Ishikawa (cell line): ENCODE measurements around the gene LGALS7B.

Source experiments
- CEBPB ChIP-seq: IDR thresholded peaks from 2 replicates; pipeline ENCODE4 v1.6.1; 2012
- EP300 ChIP-seq: IDR thresholded peaks from 2 replicates; pipeline ENCODE4 v1.6.1; 2012; ENCODE audit warnings: borderline replicate concordance
- FOXM1 ChIP-seq: IDR thresholded peaks from 2 replicates; pipeline ENCODE4 v1.6.1; 2012; ENCODE audit warnings: low read depth, borderline replicate concordance
- MAX ChIP-seq: IDR thresholded peaks from 2 replicates; pipeline ENCODE4 v1.6.1; 2012
- RAD21 ChIP-seq: IDR thresholded peaks from 2 replicates; pipeline ENCODE4 v1.6.1; 2012; ENCODE audit warnings: low read depth
- TAF1 ChIP-seq: IDR thresholded peaks from 2 replicates; pipeline ENCODE4 v1.6.1; 2012; ENCODE audit warnings: low read depth, mild to moderate bottlenecking
- TCF12 ChIP-seq: IDR thresholded peaks from 2 replicates; pipeline ENCODE4 v1.6.1; 2012; ENCODE audit warnings: low read depth
- YY1 ChIP-seq: IDR thresholded peaks from 2 replicates; pipeline ENCODE4 v1.6.1; 2012; ENCODE audit warnings: low read depth
- ZBTB7A ChIP-seq: IDR thresholded peaks from 2 replicates; pipeline ENCODE4 v1.6.1; 2012; ENCODE audit warnings: low read depth
- TF ChIP-seq, protein P1 (sequence below): IDR thresholded peaks from 2 replicates; pipeline ENCODE4 v1.6.1; 2012; ENCODE audit warnings: low read depth, mild to moderate bottlenecking

DNA sequence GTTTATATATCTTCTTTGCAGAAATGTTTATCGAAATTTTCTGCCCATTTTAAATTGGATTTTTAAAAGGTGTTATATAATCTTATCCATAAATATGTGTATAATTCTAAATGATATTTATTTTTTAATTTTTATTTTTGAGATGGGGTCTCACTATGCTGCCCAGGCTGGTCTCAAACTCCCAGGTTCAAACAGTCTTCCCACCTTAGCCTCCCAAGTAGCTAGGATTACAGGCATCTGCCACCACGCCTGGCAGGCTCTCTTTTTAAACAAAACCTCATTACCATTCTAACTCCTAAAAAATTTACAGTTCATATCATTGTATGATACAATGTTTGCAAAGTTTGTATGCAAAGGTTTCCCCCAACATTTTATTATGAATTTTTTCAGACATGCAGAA is 7.2 kb downstream of the LGALS7B start:
- TF ChIP-seq CEBPB (no peak), TAF1 (no peak), ZBTB7A (no peak), RAD21 (no peak), YY1 (no peak), MAX (no peak), FOXM1 (no peak), TCF12 (no peak), EP300 (no peak)
- TF ChIP-seq, protein P1, sequence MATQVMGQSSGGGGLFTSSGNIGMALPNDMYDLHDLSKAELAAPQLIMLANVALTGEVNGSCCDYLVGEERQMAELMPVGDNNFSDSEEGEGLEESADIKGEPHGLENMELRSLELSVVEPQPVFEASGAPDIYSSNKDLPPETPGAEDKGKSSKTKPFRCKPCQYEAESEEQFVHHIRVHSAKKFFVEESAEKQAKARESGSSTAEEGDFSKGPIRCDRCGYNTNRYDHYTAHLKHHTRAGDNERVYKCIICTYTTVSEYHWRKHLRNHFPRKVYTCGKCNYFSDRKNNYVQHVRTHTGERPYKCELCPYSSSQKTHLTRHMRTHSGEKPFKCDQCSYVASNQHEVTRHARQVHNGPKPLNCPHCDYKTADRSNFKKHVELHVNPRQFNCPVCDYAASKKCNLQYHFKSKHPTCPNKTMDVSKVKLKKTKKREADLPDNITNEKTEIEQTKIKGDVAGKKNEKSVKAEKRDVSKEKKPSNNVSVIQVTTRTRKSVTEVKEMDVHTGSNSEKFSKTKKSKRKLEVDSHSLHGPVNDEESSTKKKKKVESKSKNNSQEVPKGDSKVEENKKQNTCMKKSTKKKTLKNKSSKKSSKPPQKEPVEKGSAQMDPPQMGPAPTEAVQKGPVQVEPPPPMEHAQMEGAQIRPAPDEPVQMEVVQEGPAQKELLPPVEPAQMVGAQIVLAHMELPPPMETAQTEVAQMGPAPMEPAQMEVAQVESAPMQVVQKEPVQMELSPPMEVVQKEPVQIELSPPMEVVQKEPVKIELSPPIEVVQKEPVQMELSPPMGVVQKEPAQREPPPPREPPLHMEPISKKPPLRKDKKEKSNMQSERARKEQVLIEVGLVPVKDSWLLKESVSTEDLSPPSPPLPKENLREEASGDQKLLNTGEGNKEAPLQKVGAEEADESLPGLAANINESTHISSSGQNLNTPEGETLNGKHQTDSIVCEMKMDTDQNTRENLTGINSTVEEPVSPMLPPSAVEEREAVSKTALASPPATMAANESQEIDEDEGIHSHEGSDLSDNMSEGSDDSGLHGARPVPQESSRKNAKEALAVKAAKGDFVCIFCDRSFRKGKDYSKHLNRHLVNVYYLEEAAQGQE = no peak
